ENCODE measurements around the gene BIRC7. TPM values are rescaled to one million over a fixed set of nuclear protein-coding genes. Genes with fewer than 3 reads are reported as not detected.

BIRC7 gene
- total RNA-seq, 1 donor from 2014 or later: not detected

DNA sequence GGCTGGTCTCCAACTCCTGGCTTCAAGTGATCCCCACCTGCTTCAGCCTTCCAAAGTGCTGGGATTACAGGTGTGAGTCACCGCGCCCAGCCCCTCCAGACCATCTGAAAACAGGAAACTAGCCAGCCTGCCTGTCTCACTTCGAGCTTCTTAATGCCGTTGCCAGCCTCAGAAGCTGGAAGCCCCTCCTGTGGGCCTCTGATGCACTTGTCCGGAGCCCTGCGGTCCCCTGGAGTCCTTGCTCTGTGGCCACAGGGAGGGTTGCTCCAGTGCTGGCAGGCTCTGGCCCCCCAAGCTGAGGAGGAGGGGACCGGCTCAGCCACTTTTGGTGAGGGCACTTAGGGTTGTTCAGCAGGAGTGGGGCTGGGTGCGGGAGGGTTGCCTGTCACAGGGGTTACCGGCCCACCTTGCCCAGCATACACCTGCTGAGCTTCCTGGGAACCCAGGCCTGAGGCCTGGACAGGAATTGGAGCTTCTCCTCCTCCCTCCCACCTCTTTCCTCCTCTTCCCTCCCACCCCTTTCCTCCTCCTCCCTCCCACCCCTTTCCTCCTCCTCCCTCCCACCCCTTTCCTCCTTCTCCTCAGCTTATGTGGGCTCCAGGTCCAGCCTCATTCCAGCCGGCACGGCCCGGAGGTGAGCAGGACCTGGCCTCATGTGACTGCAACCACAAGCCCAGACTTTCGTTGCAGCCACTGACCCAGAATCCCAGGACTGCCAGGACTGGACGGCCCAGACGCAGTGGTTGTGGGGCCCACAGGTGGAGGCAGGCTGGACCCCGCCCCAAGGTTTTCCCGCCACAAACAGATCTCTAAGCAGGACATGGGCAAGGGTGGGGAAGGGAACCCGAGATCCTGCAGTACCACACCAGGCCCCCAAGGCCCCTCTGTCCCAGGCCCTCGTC, 9.4 kb upstream of the BIRC7 start:
- no peaks in the 10 kb centered on the region for H3K9me3 Mint-ChIP-seq
- H3K27ac Mint-ChIP-seq: no peak overlapping the region
- TF ChIP-seq, protein P1, sequence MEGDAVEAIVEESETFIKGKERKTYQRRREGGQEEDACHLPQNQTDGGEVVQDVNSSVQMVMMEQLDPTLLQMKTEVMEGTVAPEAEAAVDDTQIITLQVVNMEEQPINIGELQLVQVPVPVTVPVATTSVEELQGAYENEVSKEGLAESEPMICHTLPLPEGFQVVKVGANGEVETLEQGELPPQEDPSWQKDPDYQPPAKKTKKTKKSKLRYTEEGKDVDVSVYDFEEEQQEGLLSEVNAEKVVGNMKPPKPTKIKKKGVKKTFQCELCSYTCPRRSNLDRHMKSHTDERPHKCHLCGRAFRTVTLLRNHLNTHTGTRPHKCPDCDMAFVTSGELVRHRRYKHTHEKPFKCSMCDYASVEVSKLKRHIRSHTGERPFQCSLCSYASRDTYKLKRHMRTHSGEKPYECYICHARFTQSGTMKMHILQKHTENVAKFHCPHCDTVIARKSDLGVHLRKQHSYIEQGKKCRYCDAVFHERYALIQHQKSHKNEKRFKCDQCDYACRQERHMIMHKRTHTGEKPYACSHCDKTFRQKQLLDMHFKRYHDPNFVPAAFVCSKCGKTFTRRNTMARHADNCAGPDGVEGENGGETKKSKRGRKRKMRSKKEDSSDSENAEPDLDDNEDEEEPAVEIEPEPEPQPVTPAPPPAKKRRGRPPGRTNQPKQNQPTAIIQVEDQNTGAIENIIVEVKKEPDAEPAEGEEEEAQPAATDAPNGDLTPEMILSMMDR (IDR thresholded peaks at IDR 0.05): no peak
- no peak for ATAC-seq (ENCODE audit: low read depth)
- intact Hi-C loops (cut with micrococcal nuclease): no loop called here
- no peak for DNase-seq
- H3K27me3 Mint-ChIP-seq: peaks cover 27% of the 10 kb centered on the region
- CTCF ChIA-PET: no interaction called here
- H3K36me3 Mint-ChIP-seq (ENCODE audit: low read depth): no peaks in the 10 kb centered on the region
- H3K4me1 Mint-ChIP-seq: peaks cover 3% of the 10 kb centered on the region
- POLR2A ChIA-PET: no interaction called here
- H3K4me3 Mint-ChIP-seq: no peak overlapping the region

DNA sequence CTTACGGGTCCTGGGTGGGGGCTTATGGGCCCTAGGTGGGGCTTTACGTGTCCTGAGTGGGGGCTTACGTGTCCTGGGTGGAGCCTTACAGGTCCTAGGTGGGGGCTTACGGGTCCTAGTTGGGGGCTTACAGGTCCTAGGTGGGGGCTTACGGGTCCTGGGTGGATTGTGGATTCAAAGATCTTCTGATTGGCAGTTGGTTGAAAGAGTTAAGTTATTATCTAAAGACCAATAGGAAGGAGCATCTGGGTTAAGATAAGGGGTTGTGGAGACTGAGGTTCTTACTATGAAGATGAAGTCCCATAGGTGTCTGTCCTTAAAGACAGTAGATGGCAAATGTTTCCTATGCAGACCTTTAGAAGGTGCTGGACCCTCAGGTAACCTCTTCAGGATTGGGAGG, 8.4 kb upstream of the BIRC7 start:
- ChIA-PET CTCF (no interaction called here), POLR2A (no interaction called here)
- DNase-seq (no peak), ATAC-seq (ENCODE audit: low read depth) (no peak)
- no peaks in the 10 kb centered on the region for H3K9me3 Mint-ChIP-seq
- intact Hi-C loops (cut with micrococcal nuclease): no loop called here
- peaks cover 36% of the 10 kb centered on the region for H3K27me3 Mint-ChIP-seq
- H3K4me3 Mint-ChIP-seq: no peak overlapping the region
- TF ChIP-seq, protein P1 (IDR thresholded peaks at IDR 0.05): no peak
- peaks cover 3% of the 10 kb centered on the region for H3K4me1 Mint-ChIP-seq
- no peaks in the 10 kb centered on the region for H3K36me3 Mint-ChIP-seq (ENCODE audit: low read depth)
- no peak overlapping the region for H3K27ac Mint-ChIP-seq

DNA sequence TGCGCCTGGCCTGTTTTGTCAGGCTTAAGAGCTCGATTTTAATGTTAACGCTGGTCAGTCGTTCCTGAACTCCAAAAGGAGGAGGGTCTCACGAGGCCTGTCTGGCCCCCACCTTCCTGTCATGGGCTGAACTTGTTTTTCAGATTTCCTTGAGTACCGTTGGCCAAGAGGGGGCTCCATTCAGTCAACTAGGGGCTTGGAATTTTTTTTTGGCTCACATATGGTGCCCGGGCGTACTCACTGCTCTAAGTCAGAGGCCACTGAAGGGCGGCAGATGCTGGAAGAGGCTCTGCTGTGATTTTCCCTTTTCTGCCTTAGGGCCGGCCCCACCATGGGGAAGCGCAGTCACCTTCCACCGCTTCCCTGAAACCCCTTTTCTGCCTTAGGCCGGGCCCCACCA, 6.9 kb upstream of the BIRC7 start:
- Mint-ChIP-seq H3K27me3 (peaks cover 37% of the 10 kb centered on the region), H3K4me3 (no peak overlapping the region), H3K4me1 (peaks cover 3% of the 10 kb centered on the region), H3K27ac (no peak overlapping the region), H3K36me3 (ENCODE audit: low read depth) (no peaks in the 10 kb centered on the region), H3K9me3 (no peaks in the 10 kb centered on the region)
- CTCF ChIA-PET: interaction anchor here (0.6 kb wide), 1 partner anchor 405 kb away, joined by 3 read pairs; no protein-coding TSS in a partner anchor
- intact Hi-C loops (cut with micrococcal nuclease): no loop called here
- POLR2A ChIA-PET: no interaction called here
- DNase-seq: no peak
- ATAC-seq (ENCODE audit: low read depth): no peak
- TF ChIP-seq, protein P1 (IDR thresholded peaks at IDR 0.05): no peak

DNA sequence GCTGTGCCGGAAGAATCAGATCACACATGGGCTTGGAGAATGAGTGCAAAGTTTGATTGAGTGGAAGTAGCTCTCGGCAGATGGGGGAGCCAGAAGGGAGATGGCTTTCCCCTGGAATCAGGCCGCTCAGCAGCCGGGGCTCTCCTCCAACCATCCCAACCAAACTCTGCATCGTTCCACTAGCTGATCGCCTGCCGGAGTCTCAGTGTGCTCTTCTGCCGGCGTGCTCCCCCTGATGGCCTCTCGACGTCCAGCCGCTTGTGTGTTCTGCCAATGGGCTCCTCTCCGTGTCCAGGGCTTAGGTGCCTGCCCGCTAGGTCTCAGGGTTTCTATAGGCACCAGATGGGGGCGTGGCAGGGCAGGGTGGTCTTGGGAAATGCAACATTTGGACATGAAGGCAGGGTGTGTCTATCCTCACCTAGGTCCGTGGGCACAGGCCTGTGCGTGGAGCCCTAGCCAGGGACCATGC, 4.9 kb upstream of the BIRC7 start:
- no peak overlapping the region for H3K27ac Mint-ChIP-seq
- no peak overlapping the region for H3K4me3 Mint-ChIP-seq
- DNase-seq (no peak), ATAC-seq (ENCODE audit: low read depth) (no peak)
- TF ChIP-seq, protein P1 (IDR thresholded peaks at IDR 0.05): no peak
- H3K9me3 Mint-ChIP-seq: no peaks in the 10 kb centered on the region
- H3K36me3 Mint-ChIP-seq (ENCODE audit: low read depth): no peaks in the 10 kb centered on the region
- peaks cover 37% of the 10 kb centered on the region for H3K27me3 Mint-ChIP-seq
- H3K4me1 Mint-ChIP-seq: peaks cover 8% of the 10 kb centered on the region
- CTCF ChIA-PET: no interaction called here
- POLR2A ChIA-PET: no interaction called here
- intact Hi-C loops (cut with micrococcal nuclease): no loop called here

DNA sequence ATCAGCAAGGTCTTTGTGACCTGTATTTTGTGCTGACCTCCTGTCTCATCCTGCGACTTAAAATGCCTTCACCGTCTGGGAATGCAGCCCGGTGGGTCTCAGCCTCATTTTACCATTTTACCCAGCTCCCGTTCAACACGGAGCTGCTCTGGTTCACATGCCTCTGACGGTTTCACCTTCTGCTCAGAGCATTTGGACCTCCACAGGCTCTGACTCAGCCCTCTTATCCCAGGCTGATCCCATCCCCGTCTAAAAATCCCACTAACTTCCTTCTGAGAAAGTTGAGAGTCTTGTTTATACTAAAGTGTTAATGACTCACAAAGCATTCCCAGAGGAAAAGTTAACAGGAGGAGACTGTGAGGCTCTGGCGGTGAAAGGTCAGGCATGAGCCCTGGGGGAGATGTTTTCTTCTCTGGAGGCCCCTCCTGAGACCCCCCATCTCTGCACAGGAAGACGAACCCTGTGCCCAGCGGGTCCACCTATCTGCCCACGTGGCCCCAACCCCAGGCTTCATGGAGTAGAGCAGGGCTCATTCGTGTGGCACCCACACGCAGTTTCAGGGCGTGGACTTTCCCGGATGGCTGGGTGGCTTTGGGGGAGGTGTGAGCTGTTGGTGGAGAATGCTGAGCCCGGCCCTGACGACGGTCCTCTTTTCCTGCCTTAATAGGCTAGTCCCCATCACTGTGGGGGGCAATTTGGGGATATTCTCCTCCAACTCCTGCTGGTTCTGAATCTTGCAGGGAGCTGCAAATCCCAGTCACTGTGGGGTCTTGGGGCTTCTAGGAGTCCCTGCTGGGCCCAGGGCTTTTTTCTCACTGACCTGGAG, 3.3 kb upstream of the BIRC7 start:
- ChIA-PET POLR2A (no interaction called here), CTCF (interaction anchor here (1.9 kb wide), 1 partner anchor 9 kb away, joined by 8 read pairs; no protein-coding TSS in a partner anchor)
- H3K9me3 Mint-ChIP-seq: no peaks in the 10 kb centered on the region
- ATAC-seq (ENCODE audit: low read depth): no peak
- H3K36me3 Mint-ChIP-seq (ENCODE audit: low read depth): no peaks in the 10 kb centered on the region
- intact Hi-C loops (cut with micrococcal nuclease): no loop called here
- DNase-seq: no peak
- TF ChIP-seq, protein P1 (IDR thresholded peaks at IDR 0.05): no peak
- no peak overlapping the region for H3K4me3 Mint-ChIP-seq
- peaks cover 8% of the 10 kb centered on the region for H3K4me1 Mint-ChIP-seq
- peaks cover 33% of the 10 kb centered on the region for H3K27me3 Mint-ChIP-seq
- H3K27ac Mint-ChIP-seq: no peak overlapping the region

Data from activated B cell treated with CpG ODN at 0.5 μM for 24 hours (primary cell).